Stimulated activated naive B cell treated with anti-CD40 and anti-IgM and Interleukin-4, amounts not matched to agents 10 μg/mL and 1 μg/mL and 100 μg/mL, for 72 hours (primary cell): ENCODE data around the gene NTNG2.
A peak's percentile ranks its signal among the peaks of the same experiment; 100 is the strongest.

Experiments used
- ATAC-seq, 2 donors: fragments of 150-1000 bp; cut with Tn5 transposase; replicated peaks; 2 replicates each; pipeline ENCODE4 v1.10.0; 2021; ENCODE audit warnings: moderate library complexity in 1 of 2
- DNase-seq: peaks from one replicate; pipeline ENCODE4 v3.0.0; 2021
- H3K27ac Mint-ChIP-seq: one replicate; pipeline ENCODE4 v1.8.0; 2022; ENCODE audit warnings: mild to moderate bottlenecking, mixed read lengths
- H3K27me3 Mint-ChIP-seq, 2 donors: one replicate each; pipeline ENCODE4 v1.8.0; 2022; ENCODE audit warnings: mixed read lengths in 2 of 2
- H3K36me3 Mint-ChIP-seq, 2 donors: one replicate each; pipeline ENCODE4 v1.8.0; 2022; ENCODE audit warnings: mixed read lengths in 2 of 2, mild to moderate bottlenecking in 1 of 2
- H3K4me1 Mint-ChIP-seq, 2 donors: one replicate each; pipeline ENCODE4 v1.8.0; 2022; ENCODE audit warnings: mixed read lengths in 2 of 2, mild to moderate bottlenecking in 1 of 2
- H3K4me3 Mint-ChIP-seq, 2 donors: one replicate each; pipeline ENCODE4 v1.8.0; 2022; ENCODE audit warnings: mild to moderate bottlenecking in 2 of 2, mixed read lengths in 2 of 2, moderate library complexity in 1 of 2
- H3K9me3 Mint-ChIP-seq, 2 donors: one replicate each; pipeline ENCODE4 v1.8.0; 2022; ENCODE audit warnings: mixed read lengths in 2 of 2, mild to moderate bottlenecking in 1 of 2

The NTNG2 gene

DNA sequence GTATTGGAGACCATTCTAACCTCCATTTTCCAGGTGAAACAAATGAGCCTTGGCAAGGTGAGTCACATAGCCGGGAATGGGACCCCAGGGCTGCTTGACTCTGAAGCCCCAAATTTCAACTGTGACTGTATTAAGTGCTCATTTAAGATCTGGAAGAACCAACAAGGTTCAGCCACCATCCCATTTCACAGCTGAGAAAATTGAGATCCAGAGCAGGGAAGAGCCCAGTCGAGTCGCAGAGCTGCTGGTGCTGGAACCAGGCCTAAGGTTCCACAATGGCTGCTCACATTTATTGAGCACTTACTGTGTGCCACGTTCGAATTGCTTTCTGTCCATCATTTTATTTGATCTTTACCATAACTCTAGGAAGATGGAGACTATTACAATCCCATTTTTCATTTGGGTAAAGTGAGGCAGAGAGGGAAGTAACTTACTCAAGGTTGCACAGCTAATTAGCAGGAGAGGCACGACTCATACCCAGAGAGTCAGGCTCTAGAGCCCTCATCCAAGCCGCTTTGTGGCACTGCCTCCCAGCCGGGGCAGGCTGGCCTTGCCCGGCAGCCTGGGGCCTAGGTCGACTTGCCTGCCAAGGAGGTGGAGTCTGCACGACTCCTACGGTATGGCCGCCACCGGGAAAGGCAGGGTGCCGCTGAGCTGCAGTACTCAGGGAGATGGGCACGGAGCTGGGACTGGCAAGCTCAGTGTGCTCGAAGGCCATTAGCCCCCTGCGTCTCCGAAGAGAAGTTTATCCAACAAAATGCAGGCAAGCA, 4.3 kb upstream of the NTNG2 start:
- no peak overlapping the region for H3K4me3 Mint-ChIP-seq
- ATAC-seq: no peak
- no peaks in the 10 kb centered on the region for H3K9me3 Mint-ChIP-seq

DNA sequence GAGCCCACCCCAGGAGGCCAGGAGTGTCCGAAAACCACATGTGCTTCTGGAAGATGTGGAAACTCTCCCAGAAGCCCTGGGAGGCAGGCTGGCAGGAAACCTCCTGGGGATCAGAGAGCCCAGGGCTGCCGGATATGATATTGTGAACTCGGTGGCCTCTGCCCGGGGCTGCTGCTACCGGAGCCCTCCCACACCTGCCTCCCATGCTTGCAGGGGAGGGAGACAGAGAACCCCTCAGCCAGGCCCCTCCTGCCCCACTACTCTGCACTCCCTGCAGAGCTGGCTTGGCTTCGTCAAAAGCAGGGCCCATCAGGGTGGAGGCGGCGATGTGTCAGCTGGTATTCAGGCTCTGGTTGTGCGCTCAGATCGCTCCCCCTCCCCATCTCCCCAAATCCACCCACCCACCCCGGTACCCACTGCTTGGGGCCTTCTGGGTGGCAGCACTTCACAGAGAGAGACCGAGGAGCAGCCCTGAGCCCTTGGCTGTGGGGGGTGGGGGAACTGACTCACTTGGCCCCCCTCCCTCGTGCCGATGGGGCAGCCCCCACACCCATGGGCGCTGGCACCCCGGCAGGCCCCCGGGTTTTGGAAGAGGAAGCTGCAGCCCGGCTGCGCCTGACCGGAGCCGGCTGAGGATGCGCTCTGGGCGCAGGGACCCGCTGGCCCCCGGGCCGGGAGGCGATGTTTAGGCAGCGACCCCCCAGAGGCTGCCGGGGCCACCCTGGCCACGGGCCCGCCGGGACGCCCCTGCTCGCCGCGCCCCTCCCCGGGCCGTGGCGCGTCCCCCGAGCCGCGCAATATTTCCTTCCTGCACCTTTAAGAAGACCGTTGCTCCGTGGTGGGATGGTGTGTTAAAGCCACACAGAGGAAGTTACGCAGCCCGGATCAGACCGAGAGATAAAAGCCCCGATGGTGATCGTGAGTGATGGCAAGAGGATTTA, 786 bp upstream of the NTNG2 start:
- H3K4me3 Mint-ChIP-seq: peak overlapping the region; percentile 80 to 95
- peak overlapping the region; percentile 93 for H3K27ac Mint-ChIP-seq
- H3K9me3 Mint-ChIP-seq: no peaks in the 10 kb centered on the region

More for the DNA sequence above, 4.3 kb upstream of the NTNG2 start:
- Mint-ChIP-seq H3K4me1 (peaks cover 5% of the 10 kb centered on the region in 2 donors), H3K27ac (no peak overlapping the region), H3K27me3 (peaks cover 69 to 78% of the 10 kb centered on the region in 2 donors), H3K36me3 (peaks cover 0 to 4% of the 10 kb centered on the region in 2 donors)
- DNase-seq: no peak

DNA sequence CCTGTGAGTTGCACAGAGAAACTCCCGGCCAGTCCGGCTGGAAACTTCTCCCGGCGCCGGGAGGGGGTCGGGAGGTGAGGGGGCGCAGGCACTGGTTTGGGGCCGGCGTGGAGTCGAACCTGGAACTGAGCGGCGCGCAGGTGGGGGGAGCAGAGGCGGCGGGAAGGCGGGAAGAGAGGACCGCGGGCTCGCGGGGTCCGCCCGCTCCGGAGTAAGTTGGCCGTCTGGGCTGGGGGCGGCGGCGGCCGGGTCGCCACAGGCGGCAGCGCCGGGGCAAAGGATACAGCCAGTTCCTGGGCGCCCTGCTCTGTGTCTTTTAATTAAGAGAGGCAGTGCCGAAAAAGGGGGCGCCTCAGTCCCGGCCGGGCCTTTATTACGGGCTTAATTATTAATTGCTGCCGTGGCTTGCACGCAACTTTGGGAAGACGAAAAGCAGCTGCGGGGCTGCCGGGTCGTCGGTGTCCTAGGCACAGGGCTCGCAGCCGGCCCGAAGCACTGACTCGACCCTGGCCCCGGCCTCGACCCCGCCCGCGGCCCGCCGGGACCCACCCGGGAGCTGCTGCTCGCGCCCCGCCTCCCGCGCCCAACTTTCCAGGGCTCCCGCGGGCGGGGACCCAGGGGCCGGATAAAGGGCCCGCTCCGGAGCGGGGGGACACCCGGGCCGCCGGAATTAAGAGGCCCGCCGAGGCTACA, 1.1 kb downstream of the NTNG2 start:
- H3K36me3 Mint-ChIP-seq: peaks cover 0 to 4% of the 10 kb centered on the region in 2 donors
- no peak overlapping the region for H3K27ac Mint-ChIP-seq
- no peaks in the 10 kb centered on the region for H3K9me3 Mint-ChIP-seq
- no peak for ATAC-seq
- H3K27me3 Mint-ChIP-seq: peaks cover 67 to 71% of the 10 kb centered on the region in 2 donors
- DNase-seq: no peak
- H3K4me3 Mint-ChIP-seq: peak overlapping the region; percentile 88 to 94
- H3K4me1 Mint-ChIP-seq: peaks cover 10 to 22% of the 10 kb centered on the region in 2 donors

More for the DNA sequence above, 786 bp upstream of the NTNG2 start:
- Mint-ChIP-seq H3K4me1 (peaks cover 7 to 16% of the 10 kb centered on the region in 2 donors), H3K27me3 (peaks cover 58 to 71% of the 10 kb centered on the region in 2 donors), H3K36me3 (peaks cover 0 to 4% of the 10 kb centered on the region in 2 donors)
- ATAC-seq (peak; percentile 87 to 89), DNase-seq (peak; percentile 40)

DNA sequence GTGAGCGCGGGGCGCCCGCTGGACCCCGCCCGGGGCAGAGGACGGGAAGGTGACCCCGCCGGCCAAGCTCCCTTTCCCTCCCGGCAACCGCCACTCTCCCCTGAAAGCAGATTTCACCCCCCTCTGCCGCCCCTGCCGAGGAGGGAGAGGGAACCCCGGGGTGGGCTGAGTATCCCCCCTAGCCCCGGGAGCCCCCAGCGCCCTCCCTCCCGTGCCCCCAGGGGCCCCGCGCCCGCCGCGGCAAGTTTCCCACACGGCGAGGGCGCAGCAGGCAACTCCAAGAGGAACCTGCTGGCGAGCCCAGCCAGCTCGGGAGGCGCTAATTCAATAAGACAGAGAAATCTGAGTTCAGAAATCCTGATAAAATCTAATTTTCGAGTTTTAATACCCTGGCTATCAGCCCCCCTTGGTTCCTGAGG, 1.6 kb downstream of the NTNG2 start:
- Mint-ChIP-seq H3K36me3 (peaks cover 0 to 4% of the 10 kb centered on the region in 2 donors), H3K27ac (no peak overlapping the region), H3K4me1 (peaks cover 10 to 22% of the 10 kb centered on the region in 2 donors), H3K4me3 (peak overlapping the region in 1 of 2 donors; percentile 43), H3K27me3 (peaks cover 67 to 71% of the 10 kb centered on the region in 2 donors), H3K9me3 (no peaks in the 10 kb centered on the region)
- DNase-seq: no peak
- no peak for ATAC-seq

DNA sequence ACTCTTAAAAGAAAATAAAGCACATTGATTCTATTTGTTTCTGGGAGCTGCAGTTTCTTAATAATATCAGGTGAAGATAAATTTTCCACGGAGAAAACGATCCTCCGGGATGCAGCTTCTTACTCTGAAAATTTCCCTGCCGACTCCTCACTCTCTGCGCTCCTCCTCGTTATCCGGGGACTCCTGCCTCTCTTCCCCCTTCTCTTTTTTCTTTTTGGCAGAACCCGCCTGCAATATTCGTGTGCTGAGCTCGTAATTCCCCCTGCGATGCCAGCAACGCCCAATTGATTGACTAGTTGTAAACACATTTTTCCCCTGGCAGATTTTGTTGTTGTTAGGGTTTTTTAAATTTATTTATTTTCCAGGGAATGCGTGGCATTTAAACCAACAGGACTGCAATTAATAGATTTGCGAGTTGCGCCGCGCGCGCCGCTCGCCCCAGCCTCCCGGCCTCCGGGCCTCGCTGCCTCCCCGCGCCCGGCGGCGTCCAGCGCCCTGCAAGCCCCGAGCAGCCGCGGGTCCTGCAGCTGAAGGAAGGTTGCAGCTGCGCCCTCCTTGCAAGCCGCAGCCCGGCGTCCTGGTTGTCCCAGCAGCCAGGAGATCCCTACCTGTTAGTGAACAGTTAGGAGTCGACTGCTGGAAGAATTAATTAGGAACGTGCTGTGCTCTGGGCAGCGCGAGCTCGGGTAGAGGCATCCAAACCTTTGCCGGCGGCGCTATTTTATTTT, 2.2 kb downstream of the NTNG2 start:
- peak overlapping the region; percentile 52 for H3K27ac Mint-ChIP-seq
- peaks cover 66 to 74% of the 10 kb centered on the region in 2 donors for H3K27me3 Mint-ChIP-seq
- H3K36me3 Mint-ChIP-seq: peaks cover 0 to 4% of the 10 kb centered on the region in 2 donors
- no peak for ATAC-seq
- no peaks in the 10 kb centered on the region for H3K9me3 Mint-ChIP-seq
- no peak for DNase-seq
- H3K4me3 Mint-ChIP-seq: peak overlapping the region; percentile 43 to 44
- peaks cover 10 to 22% of the 10 kb centered on the region in 2 donors for H3K4me1 Mint-ChIP-seq

DNA sequence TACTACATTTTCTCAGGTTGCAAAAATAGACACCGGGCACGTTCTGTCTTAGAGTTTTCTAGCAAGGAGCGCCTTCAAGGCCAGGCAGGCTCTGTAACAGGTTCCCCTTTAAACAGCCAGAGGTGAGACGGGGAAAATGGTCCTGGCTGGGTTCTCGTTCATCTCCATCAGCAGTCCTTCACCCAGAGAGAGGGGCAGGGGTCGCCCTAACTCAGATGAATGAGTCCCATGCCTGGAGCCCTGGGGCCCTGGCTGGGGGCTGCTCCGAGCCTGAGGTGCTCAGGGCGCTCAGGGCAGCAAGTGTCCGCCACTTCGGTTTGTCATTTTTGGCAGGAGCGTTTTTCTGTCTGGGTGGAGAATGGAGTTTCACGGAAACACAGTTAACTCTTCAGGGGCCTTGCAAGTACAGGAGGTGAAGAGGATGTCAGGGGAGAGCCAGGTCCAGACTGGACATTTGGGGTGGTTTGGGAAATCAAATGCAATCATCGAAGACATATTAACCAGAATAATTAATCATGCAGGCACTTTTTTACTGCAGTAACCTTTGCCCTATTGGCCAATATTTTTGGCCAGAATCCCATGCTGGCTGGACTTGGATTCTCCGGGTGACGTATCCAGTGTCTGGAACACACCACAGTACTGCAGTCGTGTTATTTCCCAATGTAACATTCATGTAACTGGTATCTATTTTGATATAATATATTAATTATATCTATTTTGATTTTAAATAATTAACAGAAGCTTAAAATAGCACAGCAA, 2.9 kb downstream of the NTNG2 start:
- H3K36me3 Mint-ChIP-seq: peaks cover 0 to 4% of the 10 kb centered on the region in 2 donors
- H3K4me3 Mint-ChIP-seq: no peak overlapping the region
- H3K27me3 Mint-ChIP-seq: peaks cover 63 to 74% of the 10 kb centered on the region in 2 donors
- ATAC-seq (no peak), DNase-seq (no peak)
- H3K27ac Mint-ChIP-seq: no peak overlapping the region
- peaks cover 10 to 28% of the 10 kb centered on the region in 2 donors for H3K4me1 Mint-ChIP-seq
- H3K9me3 Mint-ChIP-seq: no peaks in the 10 kb centered on the region

DNA sequence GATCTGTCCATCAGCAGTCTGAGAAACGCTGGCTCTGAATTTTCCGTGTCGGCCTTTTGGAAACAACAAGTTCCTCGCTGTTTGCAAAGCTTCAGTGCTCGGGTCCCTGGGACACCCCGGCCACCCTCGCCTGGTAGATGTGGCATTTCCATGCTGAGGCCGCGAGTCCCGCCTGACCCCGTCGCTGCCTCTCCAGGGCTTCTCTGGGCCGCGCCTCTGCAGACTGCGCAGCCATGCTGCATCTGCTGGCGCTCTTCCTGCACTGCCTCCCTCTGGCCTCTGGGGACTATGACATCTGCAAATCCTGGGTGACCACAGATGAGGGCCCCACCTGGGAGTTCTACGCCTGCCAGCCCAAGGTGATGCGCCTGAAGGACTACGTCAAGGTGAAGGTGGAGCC, 4.7 kb downstream of the NTNG2 start:
- Mint-ChIP-seq H3K9me3 (no peaks in the 10 kb centered on the region), H3K27me3 (peaks cover 70 to 81% of the 10 kb centered on the region in 2 donors), H3K4me1 (peaks cover 8 to 28% of the 10 kb centered on the region in 2 donors), H3K36me3 (peaks cover 0 to 4% of the 10 kb centered on the region in 2 donors), H3K27ac (no peak overlapping the region), H3K4me3 (no peak overlapping the region)
- peak in 1 of 2 donors; percentile 55 for ATAC-seq
- no peak for DNase-seq

DNA sequence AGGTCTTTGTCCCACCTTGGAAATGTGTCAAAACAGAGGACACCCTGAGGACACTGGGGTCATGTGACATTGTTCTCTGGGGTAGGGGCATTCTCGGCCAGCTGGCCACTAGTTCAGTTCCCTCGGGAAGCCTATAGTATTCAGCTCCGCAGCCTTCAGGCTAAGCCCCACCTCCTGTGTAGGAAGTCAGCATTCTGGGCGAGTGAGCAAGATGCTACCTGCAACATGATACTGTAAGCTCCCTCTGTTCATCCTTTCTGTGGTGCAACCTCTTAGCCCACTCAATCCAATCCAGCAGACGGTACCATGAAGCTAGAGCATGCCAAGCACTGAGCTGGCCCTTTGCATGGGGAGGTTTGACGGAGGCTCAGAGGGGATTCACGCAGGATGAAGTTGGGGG, 5.3 kb downstream of the NTNG2 start:
- DNase-seq (no peak), ATAC-seq (no peak)
- no peak overlapping the region for H3K27ac Mint-ChIP-seq
- peaks cover 7 to 26% of the 10 kb centered on the region in 2 donors for H3K4me1 Mint-ChIP-seq
- no peak overlapping the region for H3K4me3 Mint-ChIP-seq
- H3K27me3 Mint-ChIP-seq: peaks cover 75 to 85% of the 10 kb centered on the region in 2 donors
- H3K36me3 Mint-ChIP-seq: peaks cover 0 to 3% of the 10 kb centered on the region in 2 donors
- no peaks in the 10 kb centered on the region for H3K9me3 Mint-ChIP-seq

DNA sequence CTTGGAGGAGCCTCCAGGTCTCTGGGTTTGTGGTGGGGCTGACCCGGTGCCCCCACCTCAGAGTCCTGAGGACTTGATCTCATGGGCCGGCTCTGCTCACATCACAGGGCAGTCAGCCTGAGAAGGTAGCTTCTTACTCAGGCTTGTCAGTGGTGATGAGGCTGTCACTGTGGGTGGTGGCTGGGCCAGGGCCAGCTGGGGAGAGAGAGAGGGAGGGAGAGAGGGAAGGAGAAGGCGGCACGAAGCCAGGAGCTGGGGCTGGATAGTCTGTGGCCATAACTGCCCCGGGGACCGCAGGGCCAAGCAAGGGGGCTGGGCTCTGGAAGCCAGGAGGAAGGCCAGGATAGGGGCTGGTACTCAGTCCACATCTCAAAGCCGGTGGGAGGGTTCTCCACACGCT, 6.5 kb downstream of the NTNG2 start:
- Mint-ChIP-seq H3K27me3 (peaks cover 74 to 85% of the 10 kb centered on the region in 2 donors), H3K36me3 (no peaks in the 10 kb centered on the region), H3K4me1 (peaks cover 5 to 22% of the 10 kb centered on the region in 2 donors), H3K9me3 (no peaks in the 10 kb centered on the region), H3K27ac (no peak overlapping the region), H3K4me3 (no peak overlapping the region)
- DNase-seq (no peak), ATAC-seq (no peak)

DNA sequence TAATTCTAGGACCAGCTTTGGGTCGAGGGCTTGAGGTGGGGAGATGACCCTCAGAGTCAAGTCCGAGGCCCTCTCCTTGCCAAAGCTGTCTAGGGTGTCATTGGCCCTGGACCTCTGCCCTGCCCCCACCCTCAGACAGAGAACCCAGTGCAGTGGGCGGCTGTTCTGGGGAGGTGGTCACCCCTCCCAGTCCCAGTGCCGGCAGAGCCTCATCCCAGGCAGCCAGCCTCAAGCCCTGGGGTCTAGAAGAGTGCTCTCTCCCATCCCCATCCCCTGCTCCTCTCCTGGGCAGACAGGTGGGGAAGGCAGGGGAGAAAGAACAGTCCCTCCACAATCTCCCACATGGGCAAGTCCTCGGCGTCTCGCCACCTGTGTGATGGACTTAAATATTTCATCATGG, 7.0 kb downstream of the NTNG2 start:
- Mint-ChIP-seq H3K4me3 (no peak overlapping the region), H3K36me3 (peaks cover 0 to 4% of the 10 kb centered on the region in 2 donors), H3K9me3 (no peaks in the 10 kb centered on the region), H3K27ac (no peak overlapping the region), H3K27me3 (peaks cover 77 to 87% of the 10 kb centered on the region in 2 donors), H3K4me1 (peaks cover 9 to 21% of the 10 kb centered on the region in 2 donors)
- no peak for ATAC-seq
- DNase-seq: no peak

DNA sequence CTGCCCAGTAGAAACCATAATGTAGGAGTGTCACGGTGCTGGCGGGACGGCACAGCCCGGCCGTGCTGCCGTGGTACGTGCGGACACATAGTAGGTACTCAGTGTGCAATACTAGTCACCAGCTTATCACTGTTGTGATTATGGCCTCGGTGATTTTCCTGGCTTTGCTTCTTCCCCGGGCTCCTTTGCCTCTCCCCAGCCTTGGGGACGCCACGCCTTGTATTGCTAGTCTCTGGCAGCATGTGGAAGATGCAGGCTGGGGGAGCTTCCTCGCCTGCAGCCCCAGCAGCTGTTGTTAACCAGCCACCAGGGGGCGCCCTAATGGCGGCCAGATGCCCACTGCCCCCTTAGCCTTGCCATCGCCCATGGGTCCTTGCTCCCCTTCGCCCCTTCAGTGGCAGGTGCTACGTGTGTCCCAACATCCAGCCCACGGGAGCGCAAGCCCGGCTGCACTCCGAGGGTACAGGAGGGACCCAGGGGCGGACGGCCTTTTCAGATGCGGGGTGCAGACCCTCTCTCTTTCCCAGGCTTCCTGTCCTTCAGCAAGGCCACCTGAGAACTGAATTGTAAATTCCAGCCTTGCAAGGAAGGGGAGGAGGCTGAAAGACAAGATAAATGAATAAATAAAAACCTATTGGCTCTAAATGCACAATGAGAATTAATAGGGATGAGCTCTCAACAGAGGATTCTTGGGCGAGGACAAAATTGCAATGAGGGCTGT, 8.0 kb downstream of the NTNG2 start:
- H3K27me3 Mint-ChIP-seq: peaks cover 74 to 83% of the 10 kb centered on the region in 2 donors
- peak overlapping the region in 1 of 2 donors; percentile 14 for H3K4me3 Mint-ChIP-seq
- no peak overlapping the region for H3K27ac Mint-ChIP-seq
- ATAC-seq (peak; percentile 77 to 81), DNase-seq (peak; percentile 16)
- H3K4me1 Mint-ChIP-seq: peaks cover 7 to 21% of the 10 kb centered on the region in 2 donors
- H3K9me3 Mint-ChIP-seq: no peaks in the 10 kb centered on the region
- H3K36me3 Mint-ChIP-seq: peaks cover 0 to 5% of the 10 kb centered on the region in 2 donors

DNA sequence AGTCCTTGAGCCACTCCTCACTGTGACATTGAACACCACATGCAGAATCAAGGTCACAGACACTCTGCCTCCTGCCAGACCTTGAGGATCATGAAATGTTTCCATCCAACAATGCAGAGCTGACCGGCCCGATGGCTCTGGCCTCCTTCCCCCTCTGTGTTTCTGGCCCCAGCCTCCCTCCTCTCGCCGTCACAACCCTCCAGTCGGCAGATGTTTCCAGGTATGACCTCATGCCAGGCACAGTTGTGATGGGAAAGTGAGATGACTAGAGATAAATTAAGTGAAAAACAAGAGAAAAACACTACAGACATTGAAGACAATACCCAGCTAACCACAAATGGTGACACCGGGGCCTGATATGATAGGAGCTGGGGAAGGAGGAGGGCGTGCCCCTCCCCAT, 9.8 kb downstream of the NTNG2 start:
- DNase-seq (no peak), ATAC-seq (no peak)
- Mint-ChIP-seq H3K4me1 (peaks cover 7 to 17% of the 10 kb centered on the region in 2 donors), H3K4me3 (no peak overlapping the region), H3K36me3 (peaks cover 0 to 5% of the 10 kb centered on the region in 2 donors), H3K27me3 (peaks cover 65 to 80% of the 10 kb centered on the region in 2 donors), H3K9me3 (peaks cover 0 to 5% of the 10 kb centered on the region in 2 donors), H3K27ac (no peak overlapping the region)
